Bronchial epithelial cell (primary cell): ENCODE data around the gene CHRNE. TPM values are rescaled to one million over a fixed set of nuclear protein-coding genes. Genes with fewer than 3 reads are reported as not detected.

Experiments used
- DNase-seq: peaks from one replicate; pipeline ENCODE4 v3.0.0-alpha.2; 2010; ENCODE audit warnings: low read depth
- FAIRE-seq: peaks from 2 replicates; lab custom pipeline; 2011; peaks lifted over from hg19 to GRCh38; lab: Jason Lieb, UNC
- H3K27me3 ChIP-seq: 2 replicates; pipeline ENCODE4 v1.5.1; 2011; ENCODE audit warnings: low read length; ENCODE audit not compliant: control insufficient read depth, insufficient read depth
- H3K36me3 ChIP-seq: 2 replicates; pipeline ENCODE4 v1.5.1; 2011; ENCODE audit warnings: low read length; ENCODE audit not compliant: control insufficient read depth, insufficient read depth
- H3K4me3 ChIP-seq: 2 replicates; pipeline ENCODE4 v1.5.1; 2011; ENCODE audit warnings: mild to moderate bottlenecking, low read depth, low read length, control low read depth
- total RNA-seq: library from RNA; depleted of rRNA; stranded (reverse); fragments of >200 nt; gene quantifications from 2 replicates; pipeline ENCODE4 v1.2.1, GENCODE V29; 2014
- TF ChIP-seq, protein P1 (sequence below): IDR thresholded peaks from 2 replicates; pipeline ENCODE4 v1.5.1; 2011; ENCODE audit warnings: mild to moderate bottlenecking, moderate library complexity, low read length, control low read depth, inconsistent platforms; ENCODE audit not compliant: insufficient read depth, severe bottlenecking

The CHRNE gene
- total RNA-seq, 1 donor from 2014 or later, result 0.79 TPM

DNA sequence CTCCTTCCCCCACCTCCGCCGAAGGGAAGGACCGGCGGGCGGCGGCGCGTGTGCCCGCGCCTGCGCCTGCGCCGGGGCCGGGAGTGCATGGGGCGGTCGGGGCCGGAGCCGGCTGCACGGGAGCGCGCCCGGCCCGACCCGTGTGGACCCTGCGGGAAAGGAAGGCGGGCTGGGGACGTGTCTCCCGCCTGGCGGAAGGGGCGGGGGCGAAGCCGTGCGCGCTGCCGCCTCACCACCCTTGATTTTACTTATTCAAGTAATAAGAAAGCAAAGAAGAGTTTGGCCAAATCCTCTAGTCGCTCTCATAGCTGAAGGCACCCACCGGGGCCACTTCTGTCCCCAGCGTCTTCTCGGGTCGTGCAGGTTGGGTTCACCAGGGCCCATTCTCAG, 46.0 kb upstream of the CHRNE start:
- DNase-seq (peak; percentile 76), FAIRE-seq (no peak)
- Histone ChIP-seq H3K4me3 (peak overlapping the region; percentile 99), H3K27me3 (no peaks in the 10 kb centered on the region), H3K36me3 (peaks cover 8% of the 10 kb centered on the region)
- TF ChIP-seq, protein P1, sequence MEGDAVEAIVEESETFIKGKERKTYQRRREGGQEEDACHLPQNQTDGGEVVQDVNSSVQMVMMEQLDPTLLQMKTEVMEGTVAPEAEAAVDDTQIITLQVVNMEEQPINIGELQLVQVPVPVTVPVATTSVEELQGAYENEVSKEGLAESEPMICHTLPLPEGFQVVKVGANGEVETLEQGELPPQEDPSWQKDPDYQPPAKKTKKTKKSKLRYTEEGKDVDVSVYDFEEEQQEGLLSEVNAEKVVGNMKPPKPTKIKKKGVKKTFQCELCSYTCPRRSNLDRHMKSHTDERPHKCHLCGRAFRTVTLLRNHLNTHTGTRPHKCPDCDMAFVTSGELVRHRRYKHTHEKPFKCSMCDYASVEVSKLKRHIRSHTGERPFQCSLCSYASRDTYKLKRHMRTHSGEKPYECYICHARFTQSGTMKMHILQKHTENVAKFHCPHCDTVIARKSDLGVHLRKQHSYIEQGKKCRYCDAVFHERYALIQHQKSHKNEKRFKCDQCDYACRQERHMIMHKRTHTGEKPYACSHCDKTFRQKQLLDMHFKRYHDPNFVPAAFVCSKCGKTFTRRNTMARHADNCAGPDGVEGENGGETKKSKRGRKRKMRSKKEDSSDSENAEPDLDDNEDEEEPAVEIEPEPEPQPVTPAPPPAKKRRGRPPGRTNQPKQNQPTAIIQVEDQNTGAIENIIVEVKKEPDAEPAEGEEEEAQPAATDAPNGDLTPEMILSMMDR, result no peak

GRCh38 chr17:4948166-4948930, 45.5 kb upstream of the CHRNE start, which contains the start of gene PFN1:
PFN1 (minus strand) TSS chr17:4948530; CDS start chr17:4948394, 136 bp downstream.
- H3K36me3 ChIP-seq, result peaks cover 11% of the 10 kb centered on the region
- DNase-seq (peak; percentile 85), FAIRE-seq (no peak)
- TF ChIP-seq, protein P1, result no peak
- H3K4me3 ChIP-seq, result peak within 1 kb of the TSS; percentile 99
- no peaks in the 10 kb centered on the region for H3K27me3 ChIP-seq

- Histone ChIP-seq H3K36me3 (peaks cover 13% of the 10 kb centered on the region), H3K27me3 (no peaks in the 10 kb centered on the region), H3K4me3 (peak overlapping the region; percentile 99)
- FAIRE-seq (no peak), DNase-seq (no peak)
- TF ChIP-seq, protein P1, result no peak
Measured at GRCh38 chr17:4947411-4948165, 44.7 kb upstream of the CHRNE start.

DNA sequence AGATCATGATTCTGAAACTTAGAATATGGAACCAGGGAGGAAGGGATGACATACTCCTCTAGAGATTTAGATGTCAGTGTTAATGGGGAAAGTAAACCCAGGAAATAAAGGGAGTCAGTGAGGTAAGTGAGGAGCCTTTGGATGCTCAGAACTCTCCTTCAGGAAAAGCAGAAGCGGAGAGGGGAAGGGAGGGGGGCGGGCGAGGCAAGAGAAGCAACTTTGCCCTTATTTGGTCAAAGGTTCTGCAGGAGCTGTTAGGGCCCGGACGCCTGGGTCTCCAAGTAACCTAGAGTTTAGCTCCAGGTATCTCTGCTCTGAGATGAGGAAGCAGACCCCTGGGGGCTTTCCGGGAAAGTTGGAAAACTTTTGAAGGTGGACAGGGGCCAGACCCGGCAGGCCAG, 44.1 kb upstream of the CHRNE start:
- DNase-seq (no peak), FAIRE-seq (no peak)
- Histone ChIP-seq H3K36me3 (peaks cover 14% of the 10 kb centered on the region), H3K27me3 (no peaks in the 10 kb centered on the region), H3K4me3 (peak overlapping the region; percentile 99)
- TF ChIP-seq, protein P1, result no peak

GRCh38 chr17:4946312-4946976, 43.5 kb upstream of the CHRNE start:
- Histone ChIP-seq H3K4me3 (peak overlapping the region; percentile 99), H3K27me3 (no peaks in the 10 kb centered on the region), H3K36me3 (peaks cover 16% of the 10 kb centered on the region)
- DNase-seq, result no peak
- TF ChIP-seq, protein P1, result no peak
- peak; percentile 18 for FAIRE-seq
